ENCODE measurements around the gene OTX2. TPM values are rescaled to one million over a fixed set of nuclear protein-coding genes. Genes with fewer than 3 reads are reported as not detected.
A peak's percentile ranks its signal among the peaks of the same experiment; 100 is the strongest.

OTX2 gene
- total RNA-seq, 1 donor from 2014 or later, result 0.22 TPM

DNA sequence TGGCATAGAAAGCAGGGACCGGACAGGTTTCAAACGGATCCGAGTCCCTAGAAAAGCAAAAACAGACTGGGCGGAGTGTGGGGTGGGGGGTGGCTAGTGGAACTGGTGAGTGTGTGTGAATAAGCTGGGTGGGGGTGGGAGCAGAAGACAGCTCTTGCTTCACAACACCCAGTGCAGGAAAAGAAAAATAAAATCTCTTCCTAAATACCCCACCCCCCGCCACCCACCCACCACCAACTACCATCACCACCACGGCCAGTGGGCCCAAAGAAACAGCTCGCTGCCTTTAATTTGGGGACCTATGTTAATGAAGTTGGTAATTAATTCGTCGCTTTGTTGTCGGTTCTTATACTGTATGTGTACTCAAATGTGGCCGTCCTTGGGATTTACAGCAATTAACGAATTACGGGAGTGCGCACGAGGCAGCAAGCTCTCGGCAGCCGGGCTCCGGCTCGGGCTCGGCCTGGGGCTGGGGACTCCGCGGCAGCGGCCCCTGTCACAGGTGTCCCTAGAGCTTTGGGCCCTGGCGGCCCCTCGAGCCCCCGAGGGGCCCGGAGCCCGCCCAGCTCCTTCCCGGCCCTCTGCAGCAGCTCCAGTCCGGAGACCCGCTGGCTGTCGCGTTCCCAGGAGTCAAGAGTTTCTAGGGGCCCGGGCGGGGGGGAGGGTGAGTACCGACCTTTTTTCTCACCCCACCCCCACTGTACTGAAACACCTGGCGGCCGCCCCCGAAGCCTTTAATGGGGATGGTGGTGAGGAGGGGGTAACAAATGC, 1.5 kb upstream of the OTX2 start:
- no peak for DNase-seq (ENCODE audit: extremely low spot score, unreplicated experiment)
- H3K9me3 Mint-ChIP-seq, result no peaks in the 10 kb centered on the region
- no peak overlapping the region for H3K27ac Mint-ChIP-seq
- H3K36me3 Mint-ChIP-seq, result no peaks in the 10 kb centered on the region
- TF ChIP-seq, protein P1, sequence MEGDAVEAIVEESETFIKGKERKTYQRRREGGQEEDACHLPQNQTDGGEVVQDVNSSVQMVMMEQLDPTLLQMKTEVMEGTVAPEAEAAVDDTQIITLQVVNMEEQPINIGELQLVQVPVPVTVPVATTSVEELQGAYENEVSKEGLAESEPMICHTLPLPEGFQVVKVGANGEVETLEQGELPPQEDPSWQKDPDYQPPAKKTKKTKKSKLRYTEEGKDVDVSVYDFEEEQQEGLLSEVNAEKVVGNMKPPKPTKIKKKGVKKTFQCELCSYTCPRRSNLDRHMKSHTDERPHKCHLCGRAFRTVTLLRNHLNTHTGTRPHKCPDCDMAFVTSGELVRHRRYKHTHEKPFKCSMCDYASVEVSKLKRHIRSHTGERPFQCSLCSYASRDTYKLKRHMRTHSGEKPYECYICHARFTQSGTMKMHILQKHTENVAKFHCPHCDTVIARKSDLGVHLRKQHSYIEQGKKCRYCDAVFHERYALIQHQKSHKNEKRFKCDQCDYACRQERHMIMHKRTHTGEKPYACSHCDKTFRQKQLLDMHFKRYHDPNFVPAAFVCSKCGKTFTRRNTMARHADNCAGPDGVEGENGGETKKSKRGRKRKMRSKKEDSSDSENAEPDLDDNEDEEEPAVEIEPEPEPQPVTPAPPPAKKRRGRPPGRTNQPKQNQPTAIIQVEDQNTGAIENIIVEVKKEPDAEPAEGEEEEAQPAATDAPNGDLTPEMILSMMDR (conservative IDR thresholded peaks at IDR 0.05), result no peak
- peaks cover 7% of the 10 kb centered on the region for H3K4me1 Mint-ChIP-seq (ENCODE audit: unreplicated experiment)
- H3K27me3 Mint-ChIP-seq, result peaks cover 97% of the 10 kb centered on the region
- H3K4me3 Mint-ChIP-seq, result no peak overlapping the region

DNA sequence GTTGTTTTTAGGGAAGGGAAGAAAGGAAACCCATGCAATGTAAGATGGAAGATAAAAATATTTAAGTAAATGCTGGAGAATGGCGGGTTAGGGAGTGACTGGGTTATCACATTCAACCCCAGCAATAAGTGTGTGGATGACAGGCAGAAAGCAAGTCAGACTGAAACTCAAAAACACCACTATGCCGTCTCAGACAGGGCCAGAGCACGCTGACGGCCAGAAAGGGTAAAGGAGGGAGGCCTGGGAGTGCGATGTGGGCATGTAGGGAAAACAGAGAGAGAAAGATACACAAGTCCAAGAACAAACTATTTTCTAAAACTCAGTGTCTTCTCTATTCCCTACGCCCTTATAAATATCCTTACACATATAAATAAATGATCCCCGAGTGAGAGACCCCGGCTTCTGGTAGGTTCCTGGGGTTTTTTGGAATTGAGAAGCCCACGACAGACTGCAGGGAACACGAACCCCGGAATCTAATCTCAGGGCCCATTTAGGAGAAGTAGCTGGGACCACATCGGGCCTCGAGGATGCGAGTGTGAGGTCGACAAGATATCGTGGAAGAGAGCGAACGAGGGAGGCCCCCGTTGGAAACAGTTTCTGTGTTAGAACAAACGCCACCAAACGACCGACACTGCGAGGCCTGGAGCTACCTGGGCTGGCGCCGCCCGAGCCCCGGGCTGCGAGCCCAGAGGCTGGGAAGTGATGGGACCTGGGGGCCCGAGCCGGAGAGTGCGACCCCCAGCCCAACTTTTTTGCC, 735 bp upstream of the OTX2 start:
- no peak for DNase-seq (ENCODE audit: extremely low spot score, unreplicated experiment)
- H3K27ac Mint-ChIP-seq, result peak overlapping the region; percentile 35
- H3K36me3 Mint-ChIP-seq, result no peaks in the 10 kb centered on the region
- TF ChIP-seq, protein P1 (conservative IDR thresholded peaks at IDR 0.05), result no peak
- peaks cover 7% of the 10 kb centered on the region for H3K4me1 Mint-ChIP-seq (ENCODE audit: unreplicated experiment)
- no peaks in the 10 kb centered on the region for H3K9me3 Mint-ChIP-seq
- no peak overlapping the region for H3K4me3 Mint-ChIP-seq
- H3K27me3 Mint-ChIP-seq, result peaks cover 97% of the 10 kb centered on the region

DNA sequence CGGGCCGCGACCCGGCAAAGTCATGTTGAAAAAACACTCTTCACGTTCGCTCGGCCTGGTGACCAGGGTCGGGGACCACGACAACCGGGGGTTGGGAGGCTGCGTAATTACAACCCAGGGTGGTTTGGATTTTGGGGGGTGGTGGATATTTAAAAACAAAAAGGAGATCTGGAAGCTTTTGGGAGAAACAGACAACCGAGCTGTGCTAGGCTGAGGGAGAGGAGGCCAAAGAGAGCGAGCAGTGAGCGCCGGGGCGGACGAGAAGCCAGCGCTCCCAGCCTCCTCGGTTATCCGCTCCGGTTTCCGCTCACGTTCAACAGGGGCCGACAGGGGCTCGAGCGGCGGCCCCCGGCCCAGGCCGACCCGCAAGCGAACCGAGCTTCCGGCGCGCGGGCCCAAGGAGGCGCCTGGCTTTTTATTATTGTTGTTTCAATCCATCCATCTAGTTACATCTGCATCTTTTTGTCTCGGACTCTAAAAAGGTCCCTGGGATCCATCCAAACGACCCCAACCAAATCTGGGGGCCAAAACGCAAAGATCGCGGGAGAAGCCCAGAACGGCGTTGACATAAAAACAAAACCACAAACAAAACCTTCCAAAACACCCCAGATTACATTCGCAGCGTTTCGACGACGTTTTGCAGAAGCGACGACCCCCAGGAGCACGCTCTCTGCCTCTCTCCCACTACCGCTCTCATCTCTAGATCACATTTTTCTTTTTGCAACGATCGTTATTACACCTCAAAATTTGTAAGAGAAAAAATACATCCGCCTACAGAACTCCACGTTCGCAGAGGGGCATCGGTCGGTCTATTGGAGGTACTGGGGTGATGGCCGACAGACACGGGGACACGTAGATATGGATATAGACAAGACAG, 771 bp downstream of the OTX2 start:
- Mint-ChIP-seq H3K27me3 (peaks cover 97% of the 10 kb centered on the region), H3K4me1 (ENCODE audit: unreplicated experiment) (peaks cover 7% of the 10 kb centered on the region), H3K9me3 (no peaks in the 10 kb centered on the region), H3K36me3 (no peaks in the 10 kb centered on the region), H3K4me3 (peak overlapping the region; percentile 29), H3K27ac (peak overlapping the region; percentile 4)
- no peak for DNase-seq (ENCODE audit: extremely low spot score, unreplicated experiment)
- TF ChIP-seq, protein P1 (conservative IDR thresholded peaks at IDR 0.05), result no peak

DNA sequence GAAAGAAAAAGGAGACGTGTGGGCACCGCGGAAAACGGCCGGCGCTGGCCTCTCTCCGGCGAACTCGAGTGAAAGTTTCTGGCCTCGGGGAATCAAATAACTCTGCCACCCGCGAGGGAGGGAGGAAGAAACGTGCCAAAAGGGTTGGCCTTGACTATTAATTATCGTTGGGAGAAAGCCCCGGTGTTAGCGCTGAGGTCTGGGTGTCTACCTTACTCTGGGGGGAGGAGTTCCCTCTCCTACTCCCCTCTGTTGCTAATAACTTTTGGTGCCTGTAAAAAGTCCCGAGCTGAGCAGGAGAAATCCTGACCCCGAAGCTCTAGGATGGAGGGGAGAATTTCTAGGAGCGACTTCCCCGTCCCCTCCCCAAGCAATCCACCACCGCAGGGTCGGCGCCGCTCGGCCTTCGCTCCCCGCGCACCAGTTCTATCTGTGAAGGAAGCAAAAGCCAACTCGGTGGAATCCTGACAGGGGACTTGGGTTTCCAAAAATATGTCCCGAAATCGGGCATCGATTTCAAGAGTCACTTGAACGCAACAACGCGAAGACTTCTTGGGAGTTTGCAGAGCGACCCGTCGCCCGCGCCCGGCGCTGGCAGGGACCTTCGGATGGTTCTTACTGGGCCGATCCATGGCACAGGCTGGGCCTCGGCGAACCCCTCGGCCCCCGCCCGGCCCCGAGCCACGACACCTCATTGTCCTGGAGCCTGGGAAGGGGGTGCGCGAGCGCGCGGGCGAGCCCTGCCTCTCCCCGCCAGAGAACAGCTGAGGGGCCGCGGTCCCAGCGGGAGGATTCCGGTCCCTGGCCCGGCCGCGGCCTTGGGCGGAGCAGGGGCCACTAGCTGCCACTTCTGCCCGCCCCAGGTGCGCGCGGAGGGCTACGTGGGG, 1.7 kb downstream of the OTX2 start:
- H3K4me3 Mint-ChIP-seq, result peak overlapping the region; percentile 81
- H3K9me3 Mint-ChIP-seq, result no peaks in the 10 kb centered on the region
- peaks cover 97% of the 10 kb centered on the region for H3K27me3 Mint-ChIP-seq
- H3K36me3 Mint-ChIP-seq, result no peaks in the 10 kb centered on the region
- no peak for DNase-seq (ENCODE audit: extremely low spot score, unreplicated experiment)
- H3K4me1 Mint-ChIP-seq (ENCODE audit: unreplicated experiment), result peaks cover 7% of the 10 kb centered on the region
- TF ChIP-seq, protein P1 (conservative IDR thresholded peaks at IDR 0.05), result no peak
- no peak overlapping the region for H3K27ac Mint-ChIP-seq

DNA sequence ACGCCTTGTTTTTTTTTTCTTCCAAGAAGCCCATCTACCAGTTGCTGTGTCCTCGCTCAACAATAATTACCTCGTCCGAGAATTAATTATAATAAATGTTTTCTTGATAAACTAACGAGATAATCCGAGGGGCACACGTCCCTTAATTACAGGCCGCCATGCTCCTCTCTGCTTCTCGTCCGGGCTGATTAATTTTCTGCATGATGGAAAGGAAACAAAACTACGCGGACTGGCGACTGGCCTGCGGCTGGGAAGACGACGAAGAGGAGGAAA, 2.2 kb downstream of the OTX2 start:
- H3K27ac Mint-ChIP-seq, result no peak overlapping the region
- no peaks in the 10 kb centered on the region for H3K36me3 Mint-ChIP-seq
- H3K27me3 Mint-ChIP-seq, result peaks cover 97% of the 10 kb centered on the region
- peaks cover 7% of the 10 kb centered on the region for H3K4me1 Mint-ChIP-seq (ENCODE audit: unreplicated experiment)
- peak overlapping the region; percentile 81 for H3K4me3 Mint-ChIP-seq
- H3K9me3 Mint-ChIP-seq, result no peaks in the 10 kb centered on the region
- DNase-seq (ENCODE audit: extremely low spot score, unreplicated experiment), result no peak
- TF ChIP-seq, protein P1 (conservative IDR thresholded peaks at IDR 0.05), result no peak
